ENCODE data around the gene MRNIP.

MRNIP gene

DNA sequence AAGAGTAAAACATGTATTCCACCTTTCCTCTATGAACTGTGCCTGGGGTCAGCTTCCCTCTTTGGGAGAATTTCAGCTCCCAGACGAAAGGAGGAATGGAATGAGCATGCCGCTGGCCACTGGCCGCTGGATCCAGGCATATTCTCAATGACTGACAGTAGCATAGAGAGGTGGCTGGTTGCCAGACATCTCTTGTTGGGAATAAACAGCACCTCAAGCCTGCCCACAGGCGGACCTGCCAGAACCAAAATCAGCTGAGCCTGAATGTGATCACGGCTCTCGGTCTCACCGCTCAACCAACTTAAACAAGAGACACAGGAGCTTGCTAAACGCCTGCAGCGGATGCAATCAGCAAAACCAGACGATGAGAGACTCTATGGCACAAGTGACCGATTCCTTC is 28.5 kb upstream of the MRNIP start:
- H3K9me3 ChIP-seq (ENCODE audit: insufficient read depth, low read length), result peaks cover 27% of the 10 kb centered on the region
- TF ChIP-seq YY1 (IDR thresholded peaks at IDR 0.05; ENCODE audit: insufficient read depth, insufficient read length) (no peak), SUZ12 (IDR thresholded peaks at IDR 0.05; ENCODE audit: extremely low read depth, insufficient read depth, insufficient read length) (no peak), ZNF274 (IDR thresholded peaks at IDR 0.05; ENCODE audit: low read depth, low read length) (no peak)
- no peaks in the 10 kb centered on the region for H3K27me3 ChIP-seq (ENCODE audit: insufficient read depth, insufficient read length)
- H3K9ac ChIP-seq (ENCODE audit: insufficient read length, low read depth), result no peak overlapping the region
- H3K36me3 ChIP-seq (ENCODE audit: insufficient read depth, insufficient read length, low read length), result peaks cover 88% of the 10 kb centered on the region
- no peaks in the 10 kb centered on the region for H3K4me1 ChIP-seq (ENCODE audit: insufficient read depth, insufficient read length)
- H3K4me3 ChIP-seq (ENCODE audit: insufficient read length, low read depth), result no peak overlapping the region
- DNase-seq (ENCODE audit: low read depth, low spot score), result no peak

GRCh38 chr5:179886190-179886911 is 27.7 kb upstream of the MRNIP start:
- H3K4me3 ChIP-seq (ENCODE audit: insufficient read length, low read depth), result no peak overlapping the region
- peaks cover 81% of the 10 kb centered on the region for H3K36me3 ChIP-seq (ENCODE audit: insufficient read depth, insufficient read length, low read length)
- DNase-seq (ENCODE audit: low read depth, low spot score), result no peak
- H3K4me1 ChIP-seq (ENCODE audit: insufficient read depth, insufficient read length), result no peaks in the 10 kb centered on the region
- peaks cover 27% of the 10 kb centered on the region for H3K9me3 ChIP-seq (ENCODE audit: insufficient read depth, low read length)
- H3K9ac ChIP-seq (ENCODE audit: insufficient read length, low read depth), result no peak overlapping the region
- TF ChIP-seq YY1 (IDR thresholded peaks at IDR 0.05; ENCODE audit: insufficient read depth, insufficient read length) (no peak), SUZ12 (IDR thresholded peaks at IDR 0.05; ENCODE audit: extremely low read depth, insufficient read depth, insufficient read length) (no peak), ZNF274 (IDR thresholded peaks at IDR 0.05; ENCODE audit: low read depth, low read length) (no peak)
- H3K27me3 ChIP-seq (ENCODE audit: insufficient read depth, insufficient read length), result no peaks in the 10 kb centered on the region

DNA sequence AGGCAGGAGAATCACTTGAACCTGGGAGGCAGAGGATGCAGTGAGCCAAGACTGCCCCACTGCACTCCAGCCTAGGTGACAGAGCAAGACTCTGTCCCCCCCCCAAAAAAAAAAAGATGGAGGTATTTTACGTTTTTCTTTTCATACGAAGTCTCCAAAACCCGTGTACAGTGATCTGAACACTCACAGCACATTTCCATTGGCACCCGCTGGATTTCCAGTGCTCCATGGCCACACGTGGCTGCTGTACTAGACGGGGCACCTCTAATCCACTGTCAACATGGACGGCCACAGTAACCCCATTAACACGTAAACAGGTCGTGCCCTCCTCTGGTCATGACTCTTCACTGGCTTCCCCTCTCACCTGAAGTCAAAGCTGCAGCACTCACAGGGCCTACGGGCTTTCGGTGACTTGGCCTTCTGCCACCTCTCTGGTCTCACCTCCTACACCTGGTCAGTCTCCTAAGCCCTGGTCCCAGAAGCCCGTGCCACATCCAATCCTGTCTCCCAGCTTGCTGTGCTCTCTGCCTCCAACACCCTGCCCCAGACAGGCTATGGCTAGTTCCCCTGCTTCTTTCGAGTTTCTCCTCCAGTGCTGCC is 27.0 kb upstream of the MRNIP start:
- Histone ChIP-seq H3K27me3 (ENCODE audit: insufficient read depth, insufficient read length) (no peaks in the 10 kb centered on the region), H3K4me1 (ENCODE audit: insufficient read depth, insufficient read length) (no peaks in the 10 kb centered on the region), H3K9ac (ENCODE audit: insufficient read length, low read depth) (no peak overlapping the region), H3K36me3 (ENCODE audit: insufficient read depth, insufficient read length, low read length) (peaks cover 77% of the 10 kb centered on the region), H3K4me3 (ENCODE audit: insufficient read length, low read depth) (no peak overlapping the region), H3K9me3 (ENCODE audit: insufficient read depth, low read length) (peaks cover 27% of the 10 kb centered on the region)
- TF ChIP-seq SUZ12 (IDR thresholded peaks at IDR 0.05; ENCODE audit: extremely low read depth, insufficient read depth, insufficient read length) (no peak), YY1 (IDR thresholded peaks at IDR 0.05; ENCODE audit: insufficient read depth, insufficient read length) (no peak), ZNF274 (IDR thresholded peaks at IDR 0.05; ENCODE audit: low read depth, low read length) (no peak)
- DNase-seq (ENCODE audit: low read depth, low spot score), result no peak

GRCh38 chr5:179883163-179883562 is 24.5 kb upstream of the MRNIP start:
- no peaks in the 10 kb centered on the region for H3K27me3 ChIP-seq (ENCODE audit: insufficient read depth, insufficient read length)
- H3K36me3 ChIP-seq (ENCODE audit: insufficient read depth, insufficient read length, low read length), result peaks cover 76% of the 10 kb centered on the region
- no peak for TF ChIP-seq SUZ12 (IDR thresholded peaks at IDR 0.05; ENCODE audit: extremely low read depth, insufficient read depth, insufficient read length)
- TF ChIP-seq YY1 (IDR thresholded peaks at IDR 0.05; ENCODE audit: insufficient read depth, insufficient read length), result no peak
- no peak for TF ChIP-seq ZNF274 (IDR thresholded peaks at IDR 0.05; ENCODE audit: low read depth, low read length)

GRCh38 chr5:179882338-179882737 is 23.7 kb upstream of the MRNIP start:
- H3K27me3 ChIP-seq (ENCODE audit: insufficient read depth, insufficient read length), result no peaks in the 10 kb centered on the region
- TF ChIP-seq ZNF274 (IDR thresholded peaks at IDR 0.05; ENCODE audit: low read depth, low read length), result no peak
- no peak for TF ChIP-seq SUZ12 (IDR thresholded peaks at IDR 0.05; ENCODE audit: extremely low read depth, insufficient read depth, insufficient read length)
- no peak for TF ChIP-seq YY1 (IDR thresholded peaks at IDR 0.05; ENCODE audit: insufficient read depth, insufficient read length)
- H3K36me3 ChIP-seq (ENCODE audit: insufficient read depth, insufficient read length, low read length), result peaks cover 75% of the 10 kb centered on the region
- DNase-seq (ENCODE audit: low read depth, low spot score), result no peak
- H3K4me1 ChIP-seq (ENCODE audit: insufficient read depth, insufficient read length), result no peaks in the 10 kb centered on the region
- no peak overlapping the region for H3K9ac ChIP-seq (ENCODE audit: insufficient read length, low read depth)
- no peak overlapping the region for H3K4me3 ChIP-seq (ENCODE audit: insufficient read length, low read depth)
- H3K9me3 ChIP-seq (ENCODE audit: insufficient read depth, low read length), result peaks cover 27% of the 10 kb centered on the region

More at GRCh38 chr5:179883163-179883562, 24.5 kb upstream of the MRNIP start:
- no peaks in the 10 kb centered on the region for H3K4me1 ChIP-seq (ENCODE audit: insufficient read depth, insufficient read length)
- no peak for DNase-seq (ENCODE audit: low read depth, low spot score)
- H3K9ac ChIP-seq (ENCODE audit: insufficient read length, low read depth), result no peak overlapping the region
- peaks cover 27% of the 10 kb centered on the region for H3K9me3 ChIP-seq (ENCODE audit: insufficient read depth, low read length)
- H3K4me3 ChIP-seq (ENCODE audit: insufficient read length, low read depth), result no peak overlapping the region

DNA sequence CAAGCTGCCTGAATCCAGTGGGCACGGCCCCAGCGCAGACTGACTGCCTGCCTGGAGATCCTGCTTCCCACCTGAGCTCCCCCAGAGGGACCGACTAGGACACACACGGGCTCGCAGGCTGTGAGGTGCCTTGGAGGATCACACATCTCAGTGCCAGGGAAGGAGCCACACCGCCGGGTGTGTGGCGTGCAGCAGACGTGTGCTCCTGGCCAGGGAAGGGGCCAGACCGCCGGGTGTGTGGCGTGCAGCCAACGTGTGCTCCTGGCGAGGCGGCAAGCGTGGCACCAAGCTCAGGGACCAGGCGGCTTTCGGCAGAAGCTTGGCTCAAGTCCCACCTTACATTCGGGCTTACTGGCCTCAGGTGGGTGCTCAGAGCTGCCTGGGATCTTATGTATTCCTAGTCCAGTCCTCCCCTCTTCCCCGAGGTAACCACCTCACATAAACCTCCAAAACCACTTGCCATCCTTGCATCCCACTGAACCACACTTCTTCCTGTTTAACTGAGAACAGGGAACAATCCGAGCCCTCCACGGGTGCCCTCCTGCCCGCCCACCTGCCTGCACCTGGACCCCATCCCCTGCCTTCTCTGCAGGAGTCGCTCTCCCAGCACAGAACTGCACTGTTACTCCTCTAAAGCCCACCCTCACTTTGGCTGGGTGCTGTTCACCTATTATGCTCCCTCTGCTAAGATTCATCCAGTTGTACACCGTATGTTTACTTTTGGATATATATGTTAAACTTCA is 22.4 kb upstream of the MRNIP start:
- TF ChIP-seq YY1 (IDR thresholded peaks at IDR 0.05; ENCODE audit: insufficient read depth, insufficient read length), result no peak
- no peak for TF ChIP-seq SUZ12 (IDR thresholded peaks at IDR 0.05; ENCODE audit: extremely low read depth, insufficient read depth, insufficient read length)
- no peak for TF ChIP-seq ZNF274 (IDR thresholded peaks at IDR 0.05; ENCODE audit: low read depth, low read length)

More for the DNA sequence above, 22.4 kb upstream of the MRNIP start:
- H3K9me3 ChIP-seq (ENCODE audit: insufficient read depth, low read length), result peaks cover 27% of the 10 kb centered on the region
- no peak for DNase-seq (ENCODE audit: low read depth, low spot score)
- no peaks in the 10 kb centered on the region for H3K27me3 ChIP-seq (ENCODE audit: insufficient read depth, insufficient read length)
- H3K36me3 ChIP-seq (ENCODE audit: insufficient read depth, insufficient read length, low read length), result peaks cover 74% of the 10 kb centered on the region
- H3K4me3 ChIP-seq (ENCODE audit: insufficient read length, low read depth), result no peak overlapping the region
- no peak overlapping the region for H3K9ac ChIP-seq (ENCODE audit: insufficient read length, low read depth)
- H3K4me1 ChIP-seq (ENCODE audit: insufficient read depth, insufficient read length), result no peaks in the 10 kb centered on the region
